Measurements from ENCODE around the gene SLCO1B3.

Gene SLCO1B3

DNA sequence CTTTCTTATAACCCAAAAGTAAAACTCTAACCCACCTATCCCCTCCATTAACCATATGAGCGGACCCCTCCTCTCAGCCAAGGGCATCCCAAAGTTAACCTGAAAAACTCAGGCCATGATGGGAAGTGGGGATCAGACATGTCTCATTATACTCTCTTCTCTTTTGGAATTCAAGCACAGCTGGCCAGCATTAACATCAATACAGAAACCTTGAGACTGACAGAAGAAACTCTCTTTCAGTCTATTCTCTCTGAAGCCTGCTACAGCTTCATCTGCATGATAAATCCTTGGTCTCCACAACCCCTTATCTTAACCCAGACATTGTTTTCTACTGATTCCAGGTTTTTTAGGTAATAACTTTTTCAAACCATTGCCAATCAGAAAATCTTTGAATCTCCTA lies 17.5 kb upstream of the SLCO1B3 start:
- Histone ChIP-seq H3K4me1 (ENCODE audit: low read length) (no peaks in the 10 kb centered on the region), H4K20me1 (ENCODE audit: insufficient read depth, low read length) (no peaks in the 10 kb centered on the region), H3K9me3 (ENCODE audit: insufficient read depth, low read length) (no peaks in the 10 kb centered on the region), H3K9ac (ENCODE audit: low read length) (no peak overlapping the region), H3K4me2 (ENCODE audit: low read length) (no peak overlapping the region), H3K79me2 (ENCODE audit: low read length) (no peaks in the 10 kb centered on the region), H3K36me3 (replicated peaks; ENCODE audit: low read depth, low read length) (no peaks in the 10 kb centered on the region), H2AFZ (ENCODE audit: low read depth, low read length) (no peak overlapping the region), H3K27ac (ENCODE audit: low read length) (no peak overlapping the region), H3K4me3 (ENCODE audit: low read length) (no peak overlapping the region), H3K27me3 (ENCODE audit: low read depth, low read length) (no peaks in the 10 kb centered on the region)
- TF ChIP-seq EZH2phosphoT487 (IDR thresholded peaks at IDR 0.05; ENCODE audit: low read depth) = no peak

DNA sequence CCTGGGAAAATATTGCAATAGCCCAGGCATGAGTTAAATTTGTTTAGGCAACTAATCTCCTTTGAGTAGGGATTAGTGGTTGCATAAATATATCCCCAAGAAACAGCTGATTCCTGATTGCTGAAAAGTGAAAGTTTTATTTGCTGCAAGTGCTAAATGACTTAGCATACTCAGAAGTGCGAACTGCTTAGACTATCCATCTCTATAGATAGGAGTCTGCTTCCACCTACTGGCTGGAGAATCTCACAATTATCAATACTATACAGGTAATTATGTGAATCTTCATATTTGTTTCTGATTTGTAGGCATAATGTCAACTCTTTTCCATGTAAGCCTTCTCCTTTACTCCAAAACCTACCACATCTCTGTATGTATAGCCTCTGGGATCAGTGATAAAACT lies 12.0 kb upstream of the SLCO1B3 start:
- Histone ChIP-seq H3K4me3 (ENCODE audit: low read length) (no peak overlapping the region), H4K20me1 (ENCODE audit: insufficient read depth, low read length) (no peaks in the 10 kb centered on the region), H3K9me3 (ENCODE audit: insufficient read depth, low read length) (no peaks in the 10 kb centered on the region), H2AFZ (ENCODE audit: low read depth, low read length) (no peak overlapping the region), H3K79me2 (ENCODE audit: low read length) (no peaks in the 10 kb centered on the region), H3K36me3 (replicated peaks; ENCODE audit: low read depth, low read length) (no peaks in the 10 kb centered on the region), H3K4me2 (ENCODE audit: low read length) (no peak overlapping the region), H3K9ac (ENCODE audit: low read length) (no peak overlapping the region), H3K27me3 (ENCODE audit: low read depth, low read length) (no peaks in the 10 kb centered on the region), H3K27ac (ENCODE audit: low read length) (no peak overlapping the region), H3K4me1 (ENCODE audit: low read length) (no peaks in the 10 kb centered on the region)
- TF ChIP-seq, protein P1, sequence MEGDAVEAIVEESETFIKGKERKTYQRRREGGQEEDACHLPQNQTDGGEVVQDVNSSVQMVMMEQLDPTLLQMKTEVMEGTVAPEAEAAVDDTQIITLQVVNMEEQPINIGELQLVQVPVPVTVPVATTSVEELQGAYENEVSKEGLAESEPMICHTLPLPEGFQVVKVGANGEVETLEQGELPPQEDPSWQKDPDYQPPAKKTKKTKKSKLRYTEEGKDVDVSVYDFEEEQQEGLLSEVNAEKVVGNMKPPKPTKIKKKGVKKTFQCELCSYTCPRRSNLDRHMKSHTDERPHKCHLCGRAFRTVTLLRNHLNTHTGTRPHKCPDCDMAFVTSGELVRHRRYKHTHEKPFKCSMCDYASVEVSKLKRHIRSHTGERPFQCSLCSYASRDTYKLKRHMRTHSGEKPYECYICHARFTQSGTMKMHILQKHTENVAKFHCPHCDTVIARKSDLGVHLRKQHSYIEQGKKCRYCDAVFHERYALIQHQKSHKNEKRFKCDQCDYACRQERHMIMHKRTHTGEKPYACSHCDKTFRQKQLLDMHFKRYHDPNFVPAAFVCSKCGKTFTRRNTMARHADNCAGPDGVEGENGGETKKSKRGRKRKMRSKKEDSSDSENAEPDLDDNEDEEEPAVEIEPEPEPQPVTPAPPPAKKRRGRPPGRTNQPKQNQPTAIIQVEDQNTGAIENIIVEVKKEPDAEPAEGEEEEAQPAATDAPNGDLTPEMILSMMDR (IDR thresholded peaks at IDR 0.05; ENCODE audit: low read depth, low read length) = peak; percentile 48
- no peak for TF ChIP-seq EZH2phosphoT487 (IDR thresholded peaks at IDR 0.05; ENCODE audit: low read depth)

DNA sequence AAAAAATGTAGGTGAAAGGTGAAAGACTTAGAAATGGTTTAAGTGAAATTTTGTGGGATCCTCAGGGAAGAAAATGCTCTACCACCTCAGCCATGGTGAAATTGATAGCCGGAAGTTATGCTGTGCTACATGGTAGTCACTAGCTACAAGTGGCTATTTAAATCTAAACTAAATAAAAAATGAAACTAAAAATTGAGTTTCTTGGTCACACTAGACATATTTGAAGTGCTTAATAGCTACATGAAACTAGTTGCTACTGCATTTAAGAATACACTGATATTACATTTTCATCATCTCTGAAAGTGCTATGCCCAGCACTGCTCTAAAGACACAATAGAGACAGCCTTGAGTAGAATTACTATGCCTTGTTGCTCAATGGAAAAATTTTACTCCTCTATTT lies 10.3 kb upstream of the SLCO1B3 start:
- Histone ChIP-seq H3K4me1 (ENCODE audit: low read length) (no peaks in the 10 kb centered on the region), H3K4me2 (ENCODE audit: low read length) (no peak overlapping the region), H3K79me2 (ENCODE audit: low read length) (no peaks in the 10 kb centered on the region), H4K20me1 (ENCODE audit: insufficient read depth, low read length) (no peaks in the 10 kb centered on the region), H3K27me3 (ENCODE audit: low read depth, low read length) (no peaks in the 10 kb centered on the region), H3K9ac (ENCODE audit: low read length) (no peak overlapping the region), H3K36me3 (replicated peaks; ENCODE audit: low read depth, low read length) (no peaks in the 10 kb centered on the region), H3K9me3 (ENCODE audit: insufficient read depth, low read length) (no peaks in the 10 kb centered on the region), H3K27ac (ENCODE audit: low read length) (no peak overlapping the region), H3K4me3 (ENCODE audit: low read length) (no peak overlapping the region), H2AFZ (ENCODE audit: low read depth, low read length) (no peak overlapping the region)
- TF ChIP-seq, protein P1 (IDR thresholded peaks at IDR 0.05; ENCODE audit: low read depth, low read length) = no peak
- TF ChIP-seq EZH2phosphoT487 (IDR thresholded peaks at IDR 0.05; ENCODE audit: low read depth) = no peak

DNA sequence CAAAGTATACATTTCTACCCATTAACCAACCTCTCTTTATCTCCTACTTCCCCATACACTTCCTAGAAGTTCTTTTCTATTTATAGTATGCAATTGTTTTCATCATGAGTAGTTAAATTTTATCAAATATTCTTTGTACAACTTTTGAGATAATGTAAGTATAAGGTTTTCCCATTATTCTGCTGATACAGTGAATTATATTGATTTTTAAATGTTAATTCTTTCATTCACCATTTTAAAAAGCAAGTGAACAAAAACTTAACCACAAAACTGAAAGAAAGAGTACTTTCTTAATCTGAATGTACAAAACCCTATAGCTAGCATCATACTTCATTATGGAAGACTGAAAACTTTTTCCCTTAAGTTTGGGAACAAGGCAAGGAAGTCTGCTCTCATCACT lies 9.5 kb upstream of the SLCO1B3 start:
- no peak for TF ChIP-seq EZH2phosphoT487 (IDR thresholded peaks at IDR 0.05; ENCODE audit: low read depth)
- TF ChIP-seq, protein P1 (IDR thresholded peaks at IDR 0.05; ENCODE audit: low read depth, low read length) = no peak
- Histone ChIP-seq H2AFZ (ENCODE audit: low read depth, low read length) (no peak overlapping the region), H4K20me1 (ENCODE audit: insufficient read depth, low read length) (no peaks in the 10 kb centered on the region), H3K27me3 (ENCODE audit: low read depth, low read length) (no peaks in the 10 kb centered on the region), H3K4me3 (ENCODE audit: low read length) (no peak overlapping the region), H3K9me3 (ENCODE audit: insufficient read depth, low read length) (no peaks in the 10 kb centered on the region), H3K79me2 (ENCODE audit: low read length) (no peaks in the 10 kb centered on the region), H3K27ac (ENCODE audit: low read length) (no peak overlapping the region), H3K4me1 (ENCODE audit: low read length) (no peaks in the 10 kb centered on the region), H3K4me2 (ENCODE audit: low read length) (no peak overlapping the region), H3K9ac (ENCODE audit: low read length) (no peak overlapping the region), H3K36me3 (replicated peaks; ENCODE audit: low read depth, low read length) (no peaks in the 10 kb centered on the region)

DNA sequence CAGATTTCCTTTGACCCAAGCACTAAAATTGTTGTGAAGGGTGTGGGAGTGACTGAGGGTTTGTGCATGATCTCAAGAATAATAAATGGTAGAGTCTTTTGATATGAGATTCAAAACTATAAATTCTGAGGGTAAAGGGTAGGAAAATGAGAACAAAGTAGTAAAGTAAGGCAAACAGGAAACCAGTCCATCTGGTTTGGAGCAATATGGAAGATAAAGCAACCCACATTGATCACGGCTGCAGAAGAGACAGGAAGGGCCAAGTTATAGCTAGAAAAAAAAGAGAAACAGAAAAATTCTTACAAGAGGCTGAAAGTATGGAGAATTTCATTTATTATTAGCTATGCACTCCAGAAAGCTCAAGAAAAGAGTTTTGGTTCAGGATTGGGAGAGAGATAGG lies 4.6 kb upstream of the SLCO1B3 start:
- Histone ChIP-seq H4K20me1 (ENCODE audit: insufficient read depth, low read length) (no peaks in the 10 kb centered on the region), H3K4me1 (ENCODE audit: low read length) (no peaks in the 10 kb centered on the region), H3K27me3 (ENCODE audit: low read depth, low read length) (no peaks in the 10 kb centered on the region), H3K4me3 (ENCODE audit: low read length) (no peak overlapping the region), H3K9me3 (ENCODE audit: insufficient read depth, low read length) (no peaks in the 10 kb centered on the region), H3K4me2 (ENCODE audit: low read length) (no peak overlapping the region), H3K79me2 (ENCODE audit: low read length) (no peaks in the 10 kb centered on the region), H3K9ac (ENCODE audit: low read length) (no peak overlapping the region), H2AFZ (ENCODE audit: low read depth, low read length) (no peak overlapping the region), H3K27ac (ENCODE audit: low read length) (no peak overlapping the region), H3K36me3 (replicated peaks; ENCODE audit: low read depth, low read length) (no peaks in the 10 kb centered on the region)
- TF ChIP-seq EZH2phosphoT487 (IDR thresholded peaks at IDR 0.05; ENCODE audit: low read depth) = no peak
- TF ChIP-seq, protein P1 (IDR thresholded peaks at IDR 0.05; ENCODE audit: low read depth, low read length) = no peak
